Measurements from ENCODE around the gene RDH16. TPM values are rescaled to one million over a fixed set of nuclear protein-coding genes. Genes with fewer than 3 reads are reported as not detected.

Gene RDH16
- total RNA-seq, 1 experiment from 2014 or later, result 0.08 TPM

DNA sequence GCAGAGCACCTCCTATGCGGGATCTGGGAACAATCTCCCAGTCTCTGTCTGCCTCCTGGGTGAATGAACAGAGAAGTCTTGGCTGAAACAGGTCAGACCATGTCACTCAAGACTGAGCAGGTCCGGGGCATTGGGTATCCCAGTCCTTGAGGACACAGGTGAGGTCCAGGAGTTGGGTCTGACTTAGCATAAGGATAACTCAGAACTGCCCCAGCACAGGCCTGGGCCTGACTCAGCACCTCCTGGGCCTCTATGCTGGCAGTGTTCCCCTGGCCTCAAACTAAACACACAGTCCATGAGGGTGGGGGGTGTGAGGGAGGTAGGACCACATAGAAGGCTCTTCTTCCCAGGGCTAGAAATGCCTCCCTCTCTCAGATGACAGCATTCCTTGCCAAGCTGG, 21.7 kb downstream of the RDH16 start:
- 0 out of 2 replicates have a peak, but pooled peaks have one; percentile 21 for ATAC-seq
- H3K4me1 ChIP-seq (ENCODE audit: control insufficient read depth, insufficient read depth, low read length), result no peaks in the 10 kb centered on the region
- no peaks in the 10 kb centered on the region for H3K9me3 ChIP-seq (ENCODE audit: control insufficient read depth, insufficient read depth, low read depth, low read length)
- H3K27me3 ChIP-seq (ENCODE audit: control insufficient read depth, insufficient read depth, low read length), result no peaks in the 10 kb centered on the region
- H3K36me3 ChIP-seq (ENCODE audit: control insufficient read depth, insufficient read depth, low read length), result no peaks in the 10 kb centered on the region
- no TSS peak for BruUV-seq (replicated peaks)
- no peak overlapping the region for H3K27ac ChIP-seq (ENCODE audit: low read length)
- ChIA-PET POLR2A (no interaction called here), CTCF (no interaction called here)
- no peak overlapping the region for H3K4me3 ChIP-seq (ENCODE audit: low read depth in 2 of 2, low read length in 2 of 2)
- DNase-seq (ENCODE audit: low read depth, low spot score), result no peak
- in situ Hi-C loops (cut with HindIII; ENCODE audit: low pct_unique_long_range_greater_than_20kb, low sequenced_read_pairs), result no loop called here
- intact Hi-C loops (cut with micrococcal nuclease; ENCODE audit: unreplicated experiment), result no loop called here
- TF ChIP-seq, protein P1, sequence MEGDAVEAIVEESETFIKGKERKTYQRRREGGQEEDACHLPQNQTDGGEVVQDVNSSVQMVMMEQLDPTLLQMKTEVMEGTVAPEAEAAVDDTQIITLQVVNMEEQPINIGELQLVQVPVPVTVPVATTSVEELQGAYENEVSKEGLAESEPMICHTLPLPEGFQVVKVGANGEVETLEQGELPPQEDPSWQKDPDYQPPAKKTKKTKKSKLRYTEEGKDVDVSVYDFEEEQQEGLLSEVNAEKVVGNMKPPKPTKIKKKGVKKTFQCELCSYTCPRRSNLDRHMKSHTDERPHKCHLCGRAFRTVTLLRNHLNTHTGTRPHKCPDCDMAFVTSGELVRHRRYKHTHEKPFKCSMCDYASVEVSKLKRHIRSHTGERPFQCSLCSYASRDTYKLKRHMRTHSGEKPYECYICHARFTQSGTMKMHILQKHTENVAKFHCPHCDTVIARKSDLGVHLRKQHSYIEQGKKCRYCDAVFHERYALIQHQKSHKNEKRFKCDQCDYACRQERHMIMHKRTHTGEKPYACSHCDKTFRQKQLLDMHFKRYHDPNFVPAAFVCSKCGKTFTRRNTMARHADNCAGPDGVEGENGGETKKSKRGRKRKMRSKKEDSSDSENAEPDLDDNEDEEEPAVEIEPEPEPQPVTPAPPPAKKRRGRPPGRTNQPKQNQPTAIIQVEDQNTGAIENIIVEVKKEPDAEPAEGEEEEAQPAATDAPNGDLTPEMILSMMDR (IDR thresholded peaks at IDR 0.05), result no peak
- TF ChIP-seq POLR2AphosphoS5 (IDR thresholded peaks at IDR 0.05; ENCODE audit: low read depth, low read length) (no peak), TCF7L2 (IDR thresholded peaks at IDR 0.05; ENCODE audit: low read depth, low read length) (no peak), SIN3A (IDR thresholded peaks at IDR 0.05; ENCODE audit: borderline replicate concordance, insufficient read depth, low read depth, low read length) (no peak)
- TF ChIP-seq, protein P2, sequence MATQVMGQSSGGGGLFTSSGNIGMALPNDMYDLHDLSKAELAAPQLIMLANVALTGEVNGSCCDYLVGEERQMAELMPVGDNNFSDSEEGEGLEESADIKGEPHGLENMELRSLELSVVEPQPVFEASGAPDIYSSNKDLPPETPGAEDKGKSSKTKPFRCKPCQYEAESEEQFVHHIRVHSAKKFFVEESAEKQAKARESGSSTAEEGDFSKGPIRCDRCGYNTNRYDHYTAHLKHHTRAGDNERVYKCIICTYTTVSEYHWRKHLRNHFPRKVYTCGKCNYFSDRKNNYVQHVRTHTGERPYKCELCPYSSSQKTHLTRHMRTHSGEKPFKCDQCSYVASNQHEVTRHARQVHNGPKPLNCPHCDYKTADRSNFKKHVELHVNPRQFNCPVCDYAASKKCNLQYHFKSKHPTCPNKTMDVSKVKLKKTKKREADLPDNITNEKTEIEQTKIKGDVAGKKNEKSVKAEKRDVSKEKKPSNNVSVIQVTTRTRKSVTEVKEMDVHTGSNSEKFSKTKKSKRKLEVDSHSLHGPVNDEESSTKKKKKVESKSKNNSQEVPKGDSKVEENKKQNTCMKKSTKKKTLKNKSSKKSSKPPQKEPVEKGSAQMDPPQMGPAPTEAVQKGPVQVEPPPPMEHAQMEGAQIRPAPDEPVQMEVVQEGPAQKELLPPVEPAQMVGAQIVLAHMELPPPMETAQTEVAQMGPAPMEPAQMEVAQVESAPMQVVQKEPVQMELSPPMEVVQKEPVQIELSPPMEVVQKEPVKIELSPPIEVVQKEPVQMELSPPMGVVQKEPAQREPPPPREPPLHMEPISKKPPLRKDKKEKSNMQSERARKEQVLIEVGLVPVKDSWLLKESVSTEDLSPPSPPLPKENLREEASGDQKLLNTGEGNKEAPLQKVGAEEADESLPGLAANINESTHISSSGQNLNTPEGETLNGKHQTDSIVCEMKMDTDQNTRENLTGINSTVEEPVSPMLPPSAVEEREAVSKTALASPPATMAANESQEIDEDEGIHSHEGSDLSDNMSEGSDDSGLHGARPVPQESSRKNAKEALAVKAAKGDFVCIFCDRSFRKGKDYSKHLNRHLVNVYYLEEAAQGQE (IDR thresholded peaks at IDR 0.05; ENCODE audit: insufficient read depth in 1 of 2, low read depth in 2 of 2, low read length in 1 of 2), result no peak

DNA sequence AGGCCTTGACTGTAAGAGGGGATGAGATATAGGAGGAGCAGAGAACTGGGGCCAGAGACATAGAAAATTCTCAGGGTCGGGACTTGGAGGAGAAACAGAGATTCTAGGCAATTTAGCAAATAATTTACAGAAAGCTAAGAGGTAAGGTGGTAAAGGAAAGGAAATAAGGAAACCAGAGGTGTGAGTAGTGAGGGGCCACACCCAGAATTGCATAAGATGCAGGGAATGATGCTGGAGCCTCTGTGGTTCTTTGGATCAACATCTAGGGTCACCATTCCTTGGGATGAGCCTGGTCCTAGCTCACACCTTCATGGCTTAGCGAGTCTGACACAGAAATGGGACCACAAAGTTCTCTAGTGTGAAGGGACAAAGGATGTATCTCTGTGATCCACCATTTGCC, 22.3 kb downstream of the RDH16 start:
- intact Hi-C loops (cut with micrococcal nuclease; ENCODE audit: unreplicated experiment), result no loop called here
- ATAC-seq, result no peak
- no TSS peak for BruUV-seq (replicated peaks)
- Histone ChIP-seq H3K27me3 (ENCODE audit: control insufficient read depth, insufficient read depth, low read length) (no peaks in the 10 kb centered on the region), H3K36me3 (ENCODE audit: control insufficient read depth, insufficient read depth, low read length) (no peaks in the 10 kb centered on the region), H3K9me3 (ENCODE audit: control insufficient read depth, insufficient read depth, low read depth, low read length) (no peaks in the 10 kb centered on the region), H3K4me1 (ENCODE audit: control insufficient read depth, insufficient read depth, low read length) (no peaks in the 10 kb centered on the region), H3K27ac (ENCODE audit: low read length) (no peak overlapping the region), H3K4me3 (ENCODE audit: low read depth in 2 of 2, low read length in 2 of 2) (no peak overlapping the region)
- POLR2A ChIA-PET, result no interaction called here
- CTCF ChIA-PET, result no interaction called here
- in situ Hi-C loops (cut with HindIII; ENCODE audit: low pct_unique_long_range_greater_than_20kb, low sequenced_read_pairs), result no loop called here
- DNase-seq (ENCODE audit: low read depth, low spot score), result no peak
- TF ChIP-seq TCF7L2 (IDR thresholded peaks at IDR 0.05; ENCODE audit: low read depth, low read length) (no peak), SIN3A (IDR thresholded peaks at IDR 0.05; ENCODE audit: borderline replicate concordance, insufficient read depth, low read depth, low read length) (no peak), POLR2AphosphoS5 (IDR thresholded peaks at IDR 0.05; ENCODE audit: low read depth, low read length) (no peak)
- TF ChIP-seq, protein P1 (IDR thresholded peaks at IDR 0.05), result no peak
- TF ChIP-seq, protein P2 (IDR thresholded peaks at IDR 0.05; ENCODE audit: insufficient read depth in 1 of 2, low read depth in 2 of 2, low read length in 1 of 2), result no peak

All from Panc1 (cell line).